ENCODE measurements around the gene DOP1A.

- TF ChIP-seq CTCF (conservative IDR thresholded peaks at IDR 0.05 in 1 of 2, IDR thresholded peaks at IDR 0.05 in 1 of 2; ENCODE audit: extremely low read depth in 1 of 2, insufficient read depth in 1 of 2, low read depth in 1 of 2, low read length in 2 of 2): no peak
- no peak for TF ChIP-seq EZH2 (IDR thresholded peaks at IDR 0.05; ENCODE audit: borderline replicate concordance, low read length)
Measured at GRCh38 chr6:83192871-83193746, 125.6 kb downstream of the DOP1A start, which contains the start of the genes PGM3 and RWDD2A.

Measured in mammary epithelial cell (primary cell).